Activated CD8-positive, alpha-beta T cell treated with anti-CD3 and anti-CD28 coated beads for 36 hours (primary cell): ENCODE measurements around the gene NAGLU. TPM values are rescaled to one million over a fixed set of nuclear protein-coding genes. Genes with fewer than 3 reads are reported as not detected.
"Not testable (repeated sequence)": the region's sequence is repeated elsewhere in the genome, so short reads cannot be mapped to it uniquely, and the experiment has no call there.

Source experiments
- ATAC-seq: fragments of 200-7000 bp; cut with Tn5 transposase; one replicate; pipeline ENCODE4 v1.10.0; 2021; ENCODE audit warnings: mild to moderate bottlenecking, moderate library complexity
- CTCF ChIA-PET: fragments of 350-600 bp; sonication (Branson Sonifier 250); formaldehyde crosslinking; loops from one replicate; lab custom pipeline; 2021; ENCODE audit warnings: antibody characterized with exemption; lab: Charles Lee
- POLR2A ChIA-PET: fragments of 350-600 bp; sonication (Branson Sonifier 250); formaldehyde crosslinking; loops from one replicate; lab custom pipeline; 2021; ENCODE audit warnings: antibody characterized with exemption; lab: Charles Lee
- DNase-seq: peaks from one replicate; pipeline ENCODE4 v3.0.0-alpha.2; 2020
- H3K27ac Mint-ChIP-seq: one replicate; pipeline ENCODE4 v1.8.0; 2021; ENCODE audit warnings: mild to moderate bottlenecking, mixed read lengths
- H3K27me3 Mint-ChIP-seq: one replicate; pipeline ENCODE4 v1.8.0; 2021; ENCODE audit warnings: mixed read lengths
- H3K36me3 Mint-ChIP-seq: one replicate; pipeline ENCODE4 v1.8.0; 2021; ENCODE audit warnings: low read depth, mixed read lengths
- H3K4me1 Mint-ChIP-seq: one replicate; pipeline ENCODE4 v1.8.0; 2021; ENCODE audit warnings: low read depth, mixed read lengths
- H3K4me3 Mint-ChIP-seq: one replicate; pipeline ENCODE4 v1.8.0; 2021; ENCODE audit warnings: mild to moderate bottlenecking, moderate library complexity, mixed read lengths
- H3K9me3 Mint-ChIP-seq: one replicate; pipeline ENCODE4 v1.8.0; 2021; ENCODE audit warnings: mixed read lengths
- CTCF ChIP-seq: fragments of 200-600 bp; IDR thresholded peaks from one replicate; pipeline ENCODE4 v1.8.0; 2022; ENCODE audit warnings: antibody characterized with exemption, mild to moderate bottlenecking
- intact Hi-C: fragments of 100-400 bp; cut with micrococcal nuclease; formaldehyde crosslinking; loops from one replicate; pipeline ENCODE4 v1.10.0; 2022
- total RNA-seq, 2 experiments: library from RNA; stranded (reverse); gene quantifications; one replicate each; pipeline ENCODE4 v1.2.3, GENCODE V29; 2021

Gene NAGLU
- total RNA-seq, 2 experiments from 2014 or later = 10.8 to 11.4 TPM

DNA sequence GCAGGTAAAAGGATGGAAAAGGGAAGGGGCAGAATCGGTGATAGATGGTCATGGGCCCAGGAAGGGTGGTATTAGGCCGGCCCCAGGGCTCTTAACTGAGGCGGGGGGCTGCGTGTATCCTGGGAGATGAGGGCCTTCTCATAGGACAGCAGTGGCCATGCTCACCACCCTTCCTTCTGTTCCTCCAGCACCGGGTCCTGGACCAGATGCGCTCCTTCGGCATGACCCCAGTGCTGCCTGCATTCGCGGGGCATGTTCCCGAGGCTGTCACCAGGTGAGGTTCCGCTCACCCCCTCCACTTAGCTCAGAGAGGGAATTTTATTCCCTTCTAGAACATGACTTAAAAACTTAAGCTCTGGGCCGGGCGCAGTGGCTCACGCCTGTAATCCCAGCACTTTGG, 2.4 kb downstream of the NAGLU start:
- H3K4me1 Mint-ChIP-seq = peaks cover 31% of the 10 kb centered on the region
- no peak for TF ChIP-seq CTCF
- H3K4me3 Mint-ChIP-seq = no peak overlapping the region
- ChIA-PET POLR2A (no interaction called here), CTCF (interaction anchor here (0.5 to 1.4 kb wide), 2 partner anchors 11 to 52 kb away, joined by 3 to 5 read pairs; no protein-coding TSS in a partner anchor)
- H3K27ac Mint-ChIP-seq = no peak overlapping the region
- H3K27me3 Mint-ChIP-seq = no peaks in the 10 kb centered on the region
- no peaks in the 10 kb centered on the region for H3K9me3 Mint-ChIP-seq
- no peak for DNase-seq
- intact Hi-C loops = no loop called here
- ATAC-seq = no peak
- peaks cover 22% of the 10 kb centered on the region for H3K36me3 Mint-ChIP-seq

GRCh38 chr17:42540558-42540957, 4.5 kb downstream of the NAGLU start:
- Mint-ChIP-seq H3K36me3 (peaks cover 22% of the 10 kb centered on the region), H3K4me1 (peaks cover 27% of the 10 kb centered on the region), H3K27ac (peak overlapping the region; percentile 39), H3K4me3 (peak overlapping the region; percentile 28)
- ChIA-PET CTCF (interaction anchor here (0.8 to 2.0 kb wide), 8 partner anchors 10 to 218 kb away, joined by 3 to 6 read pairs (median 4); partner anchors contain the start of gene PSMC3IP), POLR2A (interaction anchor here (0.9 to 3.3 kb wide), 5 partner anchors 9 to 283 kb away, joined by 3 to 12 read pairs (median 5); partner anchors contain the start of genes BECN1 and PSMC3IP)
- H3K27me3 Mint-ChIP-seq, DNase-seq, ATAC-seq, intact Hi-C loops, H3K9me3 Mint-ChIP-seq: not testable (repeated sequence)

- ATAC-seq (peak; percentile 29), DNase-seq (no peak)
- TF ChIP-seq CTCF = no peak
- H3K36me3 Mint-ChIP-seq = peaks cover 22% of the 10 kb centered on the region
- intact Hi-C loops = no loop called here
- H3K4me1 Mint-ChIP-seq = peaks cover 25% of the 10 kb centered on the region
- peak overlapping the region; percentile 28 for H3K4me3 Mint-ChIP-seq
- ChIA-PET CTCF (interaction anchor here (0.8 to 2.0 kb wide), 10 partner anchors 9 to 219 kb away, joined by 3 to 6 read pairs (median 4); partner anchors contain the start of gene PSMC3IP), POLR2A (interaction anchor here (0.6 to 3.3 kb wide), 6 partner anchors 10 to 283 kb away, joined by 3 to 12 read pairs (median 4); partner anchors contain the start of genes BECN1 and PSMC3IP)
- no peaks in the 10 kb centered on the region for H3K9me3 Mint-ChIP-seq
- H3K27ac Mint-ChIP-seq = peak overlapping the region; percentile 39
- H3K27me3 Mint-ChIP-seq = no peaks in the 10 kb centered on the region
Measured at GRCh38 chr17:42541041-42541833, 5.2 kb downstream of the NAGLU start.

GRCh38 chr17:42543190-42544079, 7.4 kb downstream of the NAGLU start:
- intact Hi-C loops = no loop called here
- POLR2A ChIA-PET = interaction anchor here (1.4 to 3.3 kb wide), 2 partner anchors 11 kb away, joined by 4 to 12 read pairs; no protein-coding TSS in a partner anchor
- DNase-seq = no peak
- peaks cover 17% of the 10 kb centered on the region for H3K4me1 Mint-ChIP-seq
- H3K9me3 Mint-ChIP-seq = no peaks in the 10 kb centered on the region
- no peak for ATAC-seq
- TF ChIP-seq CTCF = no peak
- no peaks in the 10 kb centered on the region for H3K27me3 Mint-ChIP-seq
- no peak overlapping the region for H3K27ac Mint-ChIP-seq
- peaks cover 19% of the 10 kb centered on the region for H3K36me3 Mint-ChIP-seq
- no peak overlapping the region for H3K4me3 Mint-ChIP-seq
- CTCF ChIA-PET = interaction anchor here (1.2 to 1.4 kb wide), 3 partner anchors 10 to 33 kb away, joined by 3 to 6 read pairs (median 4); no protein-coding TSS in a partner anchor

DNA sequence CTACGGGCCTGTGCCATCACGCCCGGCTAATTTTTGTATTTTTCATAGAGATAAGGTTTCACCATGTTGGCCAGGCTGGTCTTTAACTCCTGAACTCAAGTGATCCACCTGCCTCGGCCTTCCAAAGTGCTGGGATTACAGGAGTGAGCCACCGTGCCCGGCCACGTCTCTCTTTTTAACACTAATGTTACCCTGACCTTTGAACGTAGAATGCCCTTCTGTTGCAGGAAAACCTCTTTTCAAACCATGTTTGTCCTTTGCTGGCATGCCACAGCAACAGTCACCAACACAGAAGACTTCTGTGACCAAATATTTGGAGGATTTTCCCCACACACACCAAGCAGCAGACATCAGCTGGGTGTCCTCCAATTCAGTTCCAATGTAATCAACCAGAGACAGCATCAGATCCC, 8.8 kb downstream of the NAGLU start:
- Mint-ChIP-seq H3K4me1 (peaks cover 26% of the 10 kb centered on the region), H3K27me3 (no peaks in the 10 kb centered on the region), H3K36me3 (peaks cover 13% of the 10 kb centered on the region), H3K27ac (no peak overlapping the region), H3K4me3 (no peak overlapping the region), H3K9me3 (no peaks in the 10 kb centered on the region)
- ChIA-PET CTCF (interaction anchor here (1.6 kb wide), 1 partner anchor 8 kb away, joined by 4 read pairs; no protein-coding TSS in a partner anchor), POLR2A (interaction anchor here (0.6 to 1.2 kb wide), 3 partner anchors 9 to 824 kb away, joined by 3 to 6 read pairs (median 4); partner anchors contain the start of gene NAGLU)
- TF ChIP-seq CTCF = no peak
- intact Hi-C loops = no loop called here
- ATAC-seq (no peak), DNase-seq (no peak)

DNA sequence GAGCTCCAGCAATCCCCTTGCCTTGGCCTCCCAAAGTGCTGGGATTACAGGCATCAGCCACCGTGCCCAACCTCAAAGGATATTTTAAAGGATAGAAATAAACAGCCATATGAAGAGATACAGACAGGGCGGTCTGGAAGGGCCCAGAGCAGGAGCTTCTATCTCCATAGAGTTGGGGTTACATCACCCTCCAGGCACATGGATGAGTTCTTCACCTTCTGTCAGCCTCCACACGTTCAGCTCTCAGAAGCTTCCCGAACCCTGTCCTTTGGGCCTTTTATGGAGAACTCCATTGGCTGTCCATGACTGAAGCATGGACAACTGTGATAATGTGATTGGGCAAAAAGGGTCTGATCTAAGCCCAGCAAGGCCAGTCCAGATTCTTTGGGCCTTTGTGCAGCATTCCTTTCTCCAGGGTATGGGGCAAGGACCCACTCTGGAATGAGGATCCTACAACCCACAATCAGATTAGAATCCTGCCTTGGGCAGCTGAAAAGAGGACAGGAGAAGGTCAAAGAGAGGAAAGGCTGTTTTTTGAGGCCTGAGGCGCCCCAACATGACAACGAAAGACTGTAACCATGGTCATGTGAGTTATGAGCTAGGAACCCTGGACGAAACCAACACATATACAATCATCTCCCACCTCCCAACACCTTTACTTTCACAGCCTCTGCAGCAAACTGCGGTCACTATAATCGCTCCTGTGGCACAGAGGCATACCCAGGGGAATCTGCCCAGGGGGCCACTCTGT, 9.9 kb downstream of the NAGLU start:
- CTCF ChIA-PET = interaction anchor here (1.6 kb wide), 1 partner anchor 9 kb away, joined by 4 read pairs; no protein-coding TSS in a partner anchor
- intact Hi-C loops = not testable (repeated sequence)

More for the DNA sequence above, 9.9 kb downstream of the NAGLU start:
- H3K4me3 Mint-ChIP-seq, H3K9me3 Mint-ChIP-seq, H3K27me3 Mint-ChIP-seq, H3K27ac Mint-ChIP-seq, H3K36me3 Mint-ChIP-seq, DNase-seq, ATAC-seq: not testable (repeated sequence)
- POLR2A ChIA-PET = interaction anchor here (0.6 to 1.2 kb wide), 3 partner anchors 10 to 825 kb away, joined by 3 to 6 read pairs (median 4); partner anchors contain the start of gene NAGLU
- H3K4me1 Mint-ChIP-seq = peaks cover 20% of the 10 kb centered on the region
